ENCODE data around the gene LENG9.

LENG9 gene

GRCh38 chr19:54414156-54414555, 49.4 kb downstream of the LENG9 start:
- Histone ChIP-seq H3K36me3 (ENCODE audit: control insufficient read depth in 2 of 2, insufficient read depth in 1 of 2, low read length in 2 of 2) (no peaks in the 10 kb centered on the region), H3K27ac (ENCODE audit: extremely low read depth, low read depth, low read length) (no peak overlapping the region), H3K9me3 (ENCODE audit: control insufficient read depth, insufficient read depth, low read depth, low read length) (0 out of 2 replicates have a peak, but pooled peaks cover 2% of the 10 kb centered on the region), H3K4me3 (ENCODE audit: low read depth, low read length) (no peak overlapping the region), H3K4me1 (ENCODE audit: control insufficient read depth, insufficient read depth, low read length) (no peaks in the 10 kb centered on the region; the same call in 1 of the 2 replicates)
- CTCF ChIA-PET = interaction anchor here (2.7 kb wide), 1 partner anchor 23 kb away, joined by 15 read pairs; no protein-coding TSS in a partner anchor
- POLR2A ChIA-PET = no interaction called here
- no peak for TF ChIP-seq BCL11B (tag by site-specific recombination; IDR thresholded peaks at IDR 0.05; ENCODE audit: low read depth)
- no peak for TF ChIP-seq ZNF707 (tag by site-specific recombination; IDR thresholded peaks at IDR 0.05)
- peak; percentile 88 for TF ChIP-seq ZNF513 (tag by site-specific recombination; IDR thresholded peaks at IDR 0.05)
- TF ChIP-seq ZNF404 (tag by site-specific recombination; IDR thresholded peaks at IDR 0.05) = no peak
- TF ChIP-seq, protein P1, sequence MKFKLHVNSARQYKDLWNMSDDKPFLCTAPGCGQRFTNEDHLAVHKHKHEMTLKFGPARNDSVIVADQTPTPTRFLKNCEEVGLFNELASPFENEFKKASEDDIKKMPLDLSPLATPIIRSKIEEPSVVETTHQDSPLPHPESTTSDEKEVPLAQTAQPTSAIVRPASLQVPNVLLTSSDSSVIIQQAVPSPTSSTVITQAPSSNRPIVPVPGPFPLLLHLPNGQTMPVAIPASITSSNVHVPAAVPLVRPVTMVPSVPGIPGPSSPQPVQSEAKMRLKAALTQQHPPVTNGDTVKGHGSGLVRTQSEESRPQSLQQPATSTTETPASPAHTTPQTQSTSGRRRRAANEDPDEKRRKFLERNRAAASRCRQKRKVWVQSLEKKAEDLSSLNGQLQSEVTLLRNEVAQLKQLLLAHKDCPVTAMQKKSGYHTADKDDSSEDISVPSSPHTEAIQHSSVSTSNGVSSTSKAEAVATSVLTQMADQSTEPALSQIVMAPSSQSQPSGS (tag by site-specific recombination; IDR thresholded peaks at IDR 0.05; ENCODE audit: low read depth) = peak; percentile 72
- TF ChIP-seq ZBTB21 (tag by site-specific recombination; IDR thresholded peaks at IDR 0.05) = peak; percentile 50; the same call in 1 of the 2 replicates
- no peak for TF ChIP-seq KLF16 (tag by site-specific recombination; IDR thresholded peaks at IDR 0.05)
- no peak for TF ChIP-seq GLIS1 (tag by site-specific recombination; IDR thresholded peaks at IDR 0.05)
- 0 out of 2 replicates have a peak, but pooled peaks have one; percentile 25 for TF ChIP-seq HOXD13 (CRISPR knock-in tag; IDR thresholded peaks at IDR 0.05; ENCODE audit: borderline replicate concordance)

- TF ChIP-seq ZNF514 (tag by site-specific recombination; IDR thresholded peaks at IDR 0.05) = no peak
- TF ChIP-seq ZNF701 (tag by site-specific recombination; IDR thresholded peaks at IDR 0.05) = no peak
- no peak for TF ChIP-seq HOXD13 (CRISPR knock-in tag; IDR thresholded peaks at IDR 0.05; ENCODE audit: borderline replicate concordance)
- no peak for TF ChIP-seq WT1 (tag by site-specific recombination; IDR thresholded peaks at IDR 0.05)
- TF ChIP-seq BCL11B (tag by site-specific recombination; IDR thresholded peaks at IDR 0.05; ENCODE audit: low read depth) = no peak
- peak; percentile 31; the same call in 1 of the 2 replicates for TF ChIP-seq ZIC2 (tag by site-specific recombination; IDR thresholded peaks at IDR 0.05)
- Histone ChIP-seq H3K9me3 (ENCODE audit: control insufficient read depth, insufficient read depth, low read depth, low read length) (0 out of 2 replicates have a peak, but pooled peaks cover 2% of the 10 kb centered on the region), H3K4me1 (ENCODE audit: control insufficient read depth, insufficient read depth, low read length) (no peaks in the 10 kb centered on the region; the same call in 1 of the 2 replicates), H3K4me3 (ENCODE audit: low read depth, low read length) (no peak overlapping the region), H3K36me3 (ENCODE audit: control insufficient read depth in 2 of 2, insufficient read depth in 1 of 2, low read length in 2 of 2) (no peaks in the 10 kb centered on the region), H3K27ac (ENCODE audit: extremely low read depth, low read depth, low read length) (no peak overlapping the region)
- ChIA-PET POLR2A (no interaction called here), CTCF (no interaction called here)
These were observed 50.7 kb downstream of the LENG9 start for GRCh38 chr19:54412877-54413276.
